ENCODE measurements around the gene CTNND1. TPM values are rescaled to one million over a fixed set of nuclear protein-coding genes. Genes with fewer than 3 reads are reported as not detected.

Gene CTNND1
- total and polyA plus RNA-seq, 2 experiments from 2014 or later, result 66.9 to 101 TPM

DNA sequence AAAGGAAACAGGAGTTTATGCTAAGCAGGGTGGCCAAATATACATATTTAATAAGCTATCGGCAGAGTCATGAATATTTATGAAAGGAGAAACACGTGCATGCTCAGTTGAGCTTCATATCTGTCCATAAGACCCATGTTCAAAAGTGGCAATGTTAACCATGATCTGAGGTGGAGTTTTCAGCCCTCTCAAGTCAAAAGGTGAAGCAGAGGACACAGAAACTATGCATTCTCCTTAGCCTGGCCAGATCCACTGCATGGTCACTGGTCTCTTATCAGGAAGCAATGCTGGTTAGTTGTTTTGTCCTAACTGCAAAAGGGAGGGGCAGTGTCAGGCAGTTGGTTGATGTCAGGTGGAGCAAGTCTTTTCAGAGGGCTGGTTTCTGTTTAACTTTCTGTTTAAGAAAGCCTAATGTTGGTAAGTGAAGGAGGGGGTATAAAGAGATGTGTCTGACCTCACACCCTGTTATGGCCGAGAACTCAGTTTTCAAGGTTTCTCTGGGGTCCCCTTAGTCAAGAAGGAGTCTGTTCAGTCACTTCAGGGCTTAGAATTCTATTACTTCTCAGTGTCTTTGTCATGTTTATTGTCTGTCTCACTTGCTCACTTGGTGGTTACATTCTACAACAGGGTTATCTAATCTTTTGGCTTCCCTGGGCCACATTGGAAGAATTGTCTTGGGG, 25.8 kb upstream of the CTNND1 start:
- DNase-seq, result no peak
- 70 to 74% methylated on average over 3 of the region's 3 CpGs for WGBS, 2 experiments (ENCODE audit: low coverage in 1 of 2, low lambda C conversion rate in 2 of 2, missing lambda C conversion rate in 2 of 2)
- no peak overlapping the region for H3K4me2 ChIP-seq (ENCODE audit: unreplicated experiment)
- no peaks in the 10 kb centered on the region for H4K20me1 ChIP-seq (ENCODE audit: insufficient read depth)
- H3K27ac ChIP-seq, result no peak overlapping the region
- no peaks in the 10 kb centered on the region for H3K9me3 ChIP-seq (ENCODE audit: low read depth)
- peaks cover 9% of the 10 kb centered on the region; the same call in 1 of the 2 replicates for H3K4me1 ChIP-seq (ENCODE audit: insufficient read depth)
- no peak overlapping the region for H3K4me3 ChIP-seq
- no peaks in the 10 kb centered on the region; the same call in 1 of the 2 replicates for H3K36me3 ChIP-seq (ENCODE audit: low read depth)
- TF ChIP-seq EZH2 (IDR thresholded peaks at IDR 0.05; ENCODE audit: insufficient read depth, poor library complexity, severe bottlenecking), result no peak
- TF ChIP-seq EZH2phosphoT487 (IDR thresholded peaks at IDR 0.05; ENCODE audit: insufficient read depth, low read depth), result no peak
- in situ Hi-C loops (cut with MboI), result no loop called here
- no peak overlapping the region for H3K9ac ChIP-seq
- H2AFZ ChIP-seq, result no peak overlapping the region
- no peaks in the 10 kb centered on the region for H3K27me3 ChIP-seq (replicated peaks; ENCODE audit: insufficient read depth)
- H3F3A ChIP-seq (ENCODE audit: insufficient read depth), result peaks cover 14% of the 10 kb centered on the region
- no peaks in the 10 kb centered on the region for H3K9me2 ChIP-seq (ENCODE audit: insufficient read depth)
- peaks cover 71% of the 10 kb centered on the region for H3K79me2 ChIP-seq (ENCODE audit: insufficient read depth)

DNA sequence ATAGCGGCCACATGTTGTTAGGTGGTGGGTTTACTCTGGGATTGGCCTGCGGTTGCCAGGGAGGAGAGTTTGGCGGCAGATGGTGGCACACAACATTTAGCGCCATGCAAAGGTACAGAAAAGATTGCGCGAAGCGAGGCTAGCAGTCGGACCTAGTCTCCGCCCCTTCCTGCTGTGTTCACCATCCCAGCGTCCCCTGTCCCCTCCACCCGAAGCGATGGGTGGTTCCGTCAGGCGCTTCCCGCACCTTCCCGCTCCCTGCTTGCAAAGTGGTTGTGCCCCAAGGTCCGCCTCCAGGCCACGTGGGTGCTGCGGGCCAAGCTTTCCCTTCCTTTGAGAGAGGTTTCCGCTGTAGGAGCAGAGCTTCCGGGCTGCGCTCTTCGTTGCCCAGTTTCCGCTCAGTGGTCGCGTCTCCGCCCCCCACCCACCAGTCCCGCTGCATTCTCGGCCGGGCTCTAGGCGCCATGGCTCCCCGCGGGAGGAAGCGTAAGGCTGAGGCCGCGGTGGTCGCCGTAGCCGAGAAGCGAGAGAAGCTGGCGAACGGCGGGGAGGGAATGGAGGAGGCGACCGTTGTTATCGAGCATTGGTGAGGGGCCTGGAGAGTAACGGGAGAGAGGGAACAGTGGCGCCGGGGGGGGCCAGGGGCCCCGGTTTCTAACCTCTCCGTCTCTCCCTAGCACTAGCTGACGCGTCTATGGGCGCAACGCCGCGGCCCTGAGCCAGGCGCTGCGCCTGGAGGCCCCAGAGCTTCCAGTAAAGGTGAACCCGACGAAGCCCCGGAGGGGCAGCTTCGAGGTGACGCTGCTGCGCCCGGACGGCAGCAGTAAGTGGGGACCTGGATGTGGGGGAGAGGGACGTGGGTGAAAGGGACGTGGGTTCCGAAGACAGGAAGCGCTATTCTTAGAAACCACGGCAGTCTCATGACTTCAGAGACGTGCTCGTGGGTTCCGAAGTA, 20.2 kb upstream of the CTNND1 start, which contains the start of gene SELENOH:
TSS of gene SELENOH (plus strand) at position 360 of the 955 bp plus-strand sequence. CDS start at position 465, 105 bp downstream.
- Histone ChIP-seq H3F3A (ENCODE audit: insufficient read depth) (peaks cover 16% of the 10 kb centered on the region), H3K9me3 (ENCODE audit: low read depth) (no peaks in the 10 kb centered on the region), H3K9ac (peak within 1 kb of the TSS; percentile 93), H3K4me3 (peak within 1 kb of the TSS; percentile 87), H4K20me1 (ENCODE audit: insufficient read depth) (no peaks in the 10 kb centered on the region), H3K9me2 (ENCODE audit: insufficient read depth) (no peaks in the 10 kb centered on the region), H3K36me3 (ENCODE audit: low read depth) (peaks cover 11% of the 10 kb centered on the region), H3K4me2 (ENCODE audit: unreplicated experiment) (peak within 1 kb of the TSS; percentile 100), H3K79me2 (ENCODE audit: insufficient read depth) (peaks cover 42% of the 10 kb centered on the region), H3K27ac (peak within 1 kb of the TSS; percentile 80), H3K4me1 (ENCODE audit: insufficient read depth) (peaks cover 11% of the 10 kb centered on the region), H3K27me3 (replicated peaks; ENCODE audit: insufficient read depth) (no peaks in the 10 kb centered on the region), H2AFZ (peak within 1 kb of the TSS; percentile 97)
- in situ Hi-C loops (cut with MboI), result loop anchor here (10.0 kb wide), 1 partner anchor 773 kb away; no protein-coding TSS in a partner anchor
- TF ChIP-seq EZH2 (IDR thresholded peaks at IDR 0.05; ENCODE audit: insufficient read depth, poor library complexity, severe bottlenecking) (no peak), EZH2phosphoT487 (IDR thresholded peaks at IDR 0.05; ENCODE audit: insufficient read depth, low read depth) (no peak)
- DNase-seq, result peak; percentile 98
- 1% methylated on average over 71 to 75 of the region's 75 CpGs for WGBS, 2 experiments (ENCODE audit: low coverage in 1 of 2, low lambda C conversion rate in 2 of 2, missing lambda C conversion rate in 2 of 2)

GRCh38 chr11:57742087-57742452, 19.5 kb upstream of the CTNND1 start:
- peak overlapping the region; percentile 94 for H3K4me2 ChIP-seq (ENCODE audit: unreplicated experiment)
- peak overlapping the region; percentile 87 for H3K4me3 ChIP-seq
- WGBS, 2 experiments (ENCODE audit: low coverage in 1 of 2, low lambda C conversion rate in 2 of 2, missing lambda C conversion rate in 2 of 2), result 1 to 2% methylated on average over 10 of the region's 10 CpGs
- DNase-seq, result no peak
- peak overlapping the region; percentile 93 for H3K9ac ChIP-seq
- no peaks in the 10 kb centered on the region for H4K20me1 ChIP-seq (ENCODE audit: insufficient read depth)
- H3K9me3 ChIP-seq (ENCODE audit: low read depth), result no peaks in the 10 kb centered on the region
- no peaks in the 10 kb centered on the region for H3K9me2 ChIP-seq (ENCODE audit: insufficient read depth)
- H2AFZ ChIP-seq, result peak overlapping the region; percentile 97
- peaks cover 11% of the 10 kb centered on the region for H3K36me3 ChIP-seq (ENCODE audit: low read depth)
- H3F3A ChIP-seq (ENCODE audit: insufficient read depth), result peaks cover 16% of the 10 kb centered on the region
- TF ChIP-seq EZH2phosphoT487 (IDR thresholded peaks at IDR 0.05; ENCODE audit: insufficient read depth, low read depth), result no peak
- TF ChIP-seq EZH2 (IDR thresholded peaks at IDR 0.05; ENCODE audit: insufficient read depth, poor library complexity, severe bottlenecking), result no peak
- H3K27me3 ChIP-seq (replicated peaks; ENCODE audit: insufficient read depth), result no peaks in the 10 kb centered on the region
- in situ Hi-C loops (cut with MboI), result loop anchor here (10.0 kb wide), 1 partner anchor 773 kb away; no protein-coding TSS in a partner anchor
- H3K79me2 ChIP-seq (ENCODE audit: insufficient read depth), result peaks cover 35% of the 10 kb centered on the region
- peak overlapping the region; percentile 80 for H3K27ac ChIP-seq
- peaks cover 11% of the 10 kb centered on the region for H3K4me1 ChIP-seq (ENCODE audit: insufficient read depth)

DNA sequence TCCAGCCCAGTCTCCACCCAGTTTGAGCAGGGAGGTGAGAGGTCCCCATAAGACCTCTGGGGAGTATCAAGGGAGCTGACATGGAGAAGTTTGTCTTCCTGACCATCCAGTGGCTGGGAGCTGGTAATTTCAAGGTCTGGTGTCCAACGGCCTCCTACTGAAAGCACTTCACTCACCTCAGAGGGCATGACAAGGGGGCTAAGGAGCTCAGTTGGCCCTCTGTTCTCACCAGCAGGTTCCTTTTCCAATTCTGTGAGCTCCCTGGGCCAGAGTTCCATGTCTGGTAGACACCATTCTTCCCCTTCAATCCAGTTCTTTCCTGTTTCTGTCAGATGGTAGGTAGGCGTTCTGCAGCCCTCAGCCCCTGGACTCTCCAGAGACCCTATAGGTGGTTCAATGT, 17.2 kb upstream of the CTNND1 start:
- Histone ChIP-seq H3K9ac (no peak overlapping the region), H3K9me3 (ENCODE audit: low read depth) (no peaks in the 10 kb centered on the region), H2AFZ (no peak overlapping the region), H3K4me2 (ENCODE audit: unreplicated experiment) (no peak overlapping the region), H3K27me3 (replicated peaks; ENCODE audit: insufficient read depth) (no peaks in the 10 kb centered on the region), H3K36me3 (ENCODE audit: low read depth) (peaks cover 11% of the 10 kb centered on the region), H3K4me1 (ENCODE audit: insufficient read depth) (peaks cover 11% of the 10 kb centered on the region), H3K79me2 (ENCODE audit: insufficient read depth) (peaks cover 26% of the 10 kb centered on the region), H3K27ac (no peak overlapping the region), H3F3A (ENCODE audit: insufficient read depth) (peaks cover 28% of the 10 kb centered on the region), H4K20me1 (ENCODE audit: insufficient read depth) (no peaks in the 10 kb centered on the region), H3K4me3 (no peak overlapping the region), H3K9me2 (ENCODE audit: insufficient read depth) (no peaks in the 10 kb centered on the region)
- no peak for DNase-seq
- WGBS, 2 experiments (ENCODE audit: low coverage in 1 of 2, low lambda C conversion rate in 2 of 2, missing lambda C conversion rate in 2 of 2), result 39 to 48% methylated on average over 2 of the region's 2 CpGs
- in situ Hi-C loops (cut with MboI), result loop anchor here (10.0 kb wide), 1 partner anchor 770 kb away; no protein-coding TSS in a partner anchor
- TF ChIP-seq EZH2phosphoT487 (IDR thresholded peaks at IDR 0.05; ENCODE audit: insufficient read depth, low read depth) (no peak), EZH2 (IDR thresholded peaks at IDR 0.05; ENCODE audit: insufficient read depth, poor library complexity, severe bottlenecking) (no peak)

Measured in GM23248 (cell line).